ENCODE data around the gene PSMD11. TPM values are rescaled to one million over a fixed set of nuclear protein-coding genes. Genes with fewer than 3 reads are reported as not detected.

Gene PSMD11
- total RNA-seq, 1 donor from 2014 or later, result 85.0 TPM

- no peaks in the 10 kb centered on the region for H3K9me3 Mint-ChIP-seq (ENCODE audit: unreplicated experiment)
- no peak overlapping the region for H3K27ac Mint-ChIP-seq (ENCODE audit: unreplicated experiment)
- H3K36me3 Mint-ChIP-seq (ENCODE audit: unreplicated experiment), result no peaks in the 10 kb centered on the region
- TF ChIP-seq CTCF (IDR thresholded peaks at IDR 0.05), result no peak
- DNase-seq (ENCODE audit: extremely low spot score, unreplicated experiment), result no peak
- H3K27me3 Mint-ChIP-seq (ENCODE audit: unreplicated experiment), result no peaks in the 10 kb centered on the region
- no peak overlapping the region for H3K4me3 Mint-ChIP-seq (ENCODE audit: unreplicated experiment)
- peaks cover 19% of the 10 kb centered on the region for H3K4me1 Mint-ChIP-seq (ENCODE audit: unreplicated experiment)
Measured at GRCh38 chr17:32492264-32492589, 47.9 kb downstream of the PSMD11 start.

GRCh38 chr17:32492648-32493289 is 48.5 kb downstream of the PSMD11 start:
- Mint-ChIP-seq H3K9me3 (ENCODE audit: unreplicated experiment) (no peaks in the 10 kb centered on the region), H3K4me1 (ENCODE audit: unreplicated experiment) (peaks cover 17% of the 10 kb centered on the region), H3K27ac (ENCODE audit: unreplicated experiment) (no peak overlapping the region), H3K4me3 (ENCODE audit: unreplicated experiment) (no peak overlapping the region), H3K27me3 (ENCODE audit: unreplicated experiment) (no peaks in the 10 kb centered on the region), H3K36me3 (ENCODE audit: unreplicated experiment) (no peaks in the 10 kb centered on the region)
- no peak for DNase-seq (ENCODE audit: extremely low spot score, unreplicated experiment)
- no peak for TF ChIP-seq CTCF (IDR thresholded peaks at IDR 0.05)

GRCh38 chr17:32493571-32493970 is 49.3 kb downstream of the PSMD11 start:
- Mint-ChIP-seq H3K36me3 (ENCODE audit: unreplicated experiment) (no peaks in the 10 kb centered on the region), H3K27ac (ENCODE audit: unreplicated experiment) (no peak overlapping the region), H3K9me3 (ENCODE audit: unreplicated experiment) (no peaks in the 10 kb centered on the region), H3K27me3 (ENCODE audit: unreplicated experiment) (no peaks in the 10 kb centered on the region), H3K4me3 (ENCODE audit: unreplicated experiment) (no peak overlapping the region), H3K4me1 (ENCODE audit: unreplicated experiment) (peaks cover 11% of the 10 kb centered on the region)
- no peak for TF ChIP-seq CTCF (IDR thresholded peaks at IDR 0.05)
- DNase-seq (ENCODE audit: extremely low spot score, unreplicated experiment), result no peak

GRCh38 chr17:32493976-32494513 is 49.7 kb downstream of the PSMD11 start:
- Mint-ChIP-seq H3K4me3 (ENCODE audit: unreplicated experiment) (no peak overlapping the region), H3K27ac (ENCODE audit: unreplicated experiment) (no peak overlapping the region), H3K9me3 (ENCODE audit: unreplicated experiment) (no peaks in the 10 kb centered on the region), H3K27me3 (ENCODE audit: unreplicated experiment) (no peaks in the 10 kb centered on the region), H3K36me3 (ENCODE audit: unreplicated experiment) (no peaks in the 10 kb centered on the region), H3K4me1 (ENCODE audit: unreplicated experiment) (peaks cover 11% of the 10 kb centered on the region)
- DNase-seq (ENCODE audit: extremely low spot score, unreplicated experiment), result no peak
- TF ChIP-seq CTCF (IDR thresholded peaks at IDR 0.05), result no peak

GRCh38 chr17:32494621-32495358 is 50.5 kb downstream of the PSMD11 start:
- Mint-ChIP-seq H3K9me3 (ENCODE audit: unreplicated experiment) (no peaks in the 10 kb centered on the region), H3K36me3 (ENCODE audit: unreplicated experiment) (no peaks in the 10 kb centered on the region), H3K27me3 (ENCODE audit: unreplicated experiment) (no peaks in the 10 kb centered on the region), H3K27ac (ENCODE audit: unreplicated experiment) (no peak overlapping the region), H3K4me3 (ENCODE audit: unreplicated experiment) (no peak overlapping the region), H3K4me1 (ENCODE audit: unreplicated experiment) (peaks cover 11% of the 10 kb centered on the region)
- no peak for TF ChIP-seq CTCF (IDR thresholded peaks at IDR 0.05)
- DNase-seq (ENCODE audit: extremely low spot score, unreplicated experiment), result no peak
